Stimulated activated CD4-positive, alpha-beta T cell treated with anti-CD3 and anti-CD28 coated beads, TNF-alpha, amount 100 ng/mL, for 48 hours (primary cell): ENCODE data around the gene MTHFD1L.
"Not testable (repeated sequence)": the region's sequence is repeated elsewhere in the genome, so short reads cannot be mapped to it uniquely, and the experiment has no call there.

Source experiments
- DNase-seq, 3 donors: peaks; one replicate each; pipeline ENCODE4 v3.0.0-alpha.2; 2020; ENCODE audit warnings: low read depth in 3 of 3

Gene MTHFD1L

GRCh38 chr6:151067684-151068596 lies 202.4 kb downstream of the MTHFD1L start:
- no peak for DNase-seq

GRCh38 chr6:151068761-151069312 lies 203.3 kb downstream of the MTHFD1L start:
- DNase-seq: no peak

- DNase-seq: no peak
Observed at GRCh38 chr6:151069641-151070040, 204.1 kb downstream of the MTHFD1L start.

- no peak for DNase-seq
Observed at GRCh38 chr6:151070631-151071051, 205.1 kb downstream of the MTHFD1L start.

GRCh38 chr6:151071295-151071694 lies 205.8 kb downstream of the MTHFD1L start:
- DNase-seq: no peak

GRCh38 chr6:151073146-151073545 lies 207.6 kb downstream of the MTHFD1L start:
- DNase-seq: no peak

- no peak for DNase-seq
Observed at GRCh38 chr6:151073701-151074100, 208.2 kb downstream of the MTHFD1L start.

- no peak for DNase-seq
Observed at GRCh38 chr6:151075005-151075404, 209.5 kb downstream of the MTHFD1L start.

GRCh38 chr6:151075527-151075926 lies 210.0 kb downstream of the MTHFD1L start:
- DNase-seq: no peak

GRCh38 chr6:151075930-151076555 lies 210.5 kb downstream of the MTHFD1L start:
- DNase-seq: no peak

- no peak for DNase-seq
Observed at GRCh38 chr6:151078655-151079054, 213.2 kb downstream of the MTHFD1L start.

GRCh38 chr6:151081656-151082055 lies 216.2 kb downstream of the MTHFD1L start:
- no peak for DNase-seq

- no peak for DNase-seq
Observed at GRCh38 chr6:151082079-151082478, 216.6 kb downstream of the MTHFD1L start.

- no peak for DNase-seq
Observed at GRCh38 chr6:151084275-151084674, 218.8 kb downstream of the MTHFD1L start.

GRCh38 chr6:151087055-151087454 lies 221.6 kb downstream of the MTHFD1L start:
- not testable (repeated sequence) for DNase-seq

GRCh38 chr6:151087861-151088598 lies 222.5 kb downstream of the MTHFD1L start:
- DNase-seq: no peak

- no peak for DNase-seq
Observed at GRCh38 chr6:151088599-151088935, 223.1 kb downstream of the MTHFD1L start.

- DNase-seq: no peak
Observed at GRCh38 chr6:151088963-151089362, 223.5 kb downstream of the MTHFD1L start.

GRCh38 chr6:151089978-151090377 lies 224.5 kb downstream of the MTHFD1L start:
- no peak for DNase-seq

- DNase-seq: no peak
Observed at GRCh38 chr6:151091571-151091970, 226.1 kb downstream of the MTHFD1L start.

GRCh38 chr6:151092591-151092990 lies 227.1 kb downstream of the MTHFD1L start:
- DNase-seq: no peak

- DNase-seq: no peak
Observed at GRCh38 chr6:151093706-151094105, 228.2 kb downstream of the MTHFD1L start.
